Ramos (cell line): ENCODE measurements around the gene DDX39B.
"Not testable (repeated sequence)": the region's sequence is repeated elsewhere in the genome, so short reads cannot be mapped to it uniquely, and the experiment has no call there.

Experiments
- in situ Hi-C: fragments of 300-500 bp; cut with MboI; formaldehyde crosslinking; loops from one replicate; pipeline ENCODE4 v1.14.3; 2022; ENCODE audit warnings: low sequenced_read_pairs; ENCODE audit not compliant: unreplicated experiment

The DDX39B gene

DNA sequence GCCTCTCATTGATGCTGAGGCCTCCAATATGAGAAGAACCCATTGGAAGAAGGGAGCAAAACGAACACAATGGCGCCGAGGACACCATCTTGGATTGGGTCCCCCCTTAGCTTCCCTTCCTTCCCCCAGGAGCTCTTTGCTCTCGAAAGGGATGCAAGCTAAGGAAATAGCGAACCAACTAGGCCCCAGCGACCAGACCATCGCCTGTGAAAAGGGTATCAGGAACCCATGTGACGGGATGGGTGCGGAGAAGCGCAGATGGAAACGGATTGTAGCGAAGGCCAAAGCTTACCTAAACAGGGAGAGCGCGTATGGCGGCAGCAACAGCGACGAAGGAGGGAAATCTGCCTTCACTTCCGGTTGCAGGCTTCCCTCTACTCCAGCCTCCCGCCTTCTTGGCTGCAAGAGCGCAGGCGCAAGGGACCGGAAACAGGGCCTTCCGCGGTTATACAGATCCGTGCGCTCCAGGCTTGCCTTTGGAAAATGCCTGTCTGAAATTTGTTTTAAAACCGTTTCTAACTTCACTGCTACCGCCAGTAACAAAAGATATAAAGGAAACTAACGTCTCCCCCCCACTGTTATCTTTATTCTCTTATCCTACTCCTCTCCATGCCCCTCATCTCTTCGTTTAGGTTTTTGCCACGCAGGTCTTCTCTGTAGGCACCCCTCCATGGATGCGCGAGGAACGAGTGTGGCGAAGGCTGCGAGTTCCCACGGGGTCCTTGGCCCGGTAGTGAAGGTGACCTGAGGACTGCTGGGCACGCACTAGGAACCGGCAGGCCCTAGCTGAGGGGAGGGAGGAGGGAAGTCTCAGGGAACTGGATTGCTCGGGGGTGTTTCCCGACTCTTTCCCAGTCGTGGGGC is at the start of gene DDX39B:
Gene DDX39B (minus strand): TSS at position 346 of the 864 bp plus-strand sequence. CDS start 1,471 bp downstream, outside the sequence.
- in situ Hi-C loops: no loop called here

DNA sequence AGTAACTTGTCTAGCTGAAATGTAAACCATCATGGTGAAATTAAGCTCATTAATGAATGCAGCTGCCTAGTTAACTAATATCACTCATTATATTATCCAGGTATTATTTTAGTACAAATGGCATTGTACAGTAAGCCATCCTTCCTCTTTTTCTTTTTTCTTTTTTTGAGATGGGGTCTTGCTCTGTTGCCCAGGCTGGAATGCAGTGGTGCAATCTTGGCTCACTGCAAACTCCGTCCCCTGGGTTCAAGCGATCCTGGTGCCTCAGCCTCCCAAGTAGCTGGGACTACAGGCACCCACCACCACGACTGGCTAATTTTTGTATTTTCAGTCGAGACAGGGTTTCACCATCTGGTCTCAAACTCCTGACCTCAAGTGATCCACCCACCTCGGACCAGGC is 48.9 kb upstream of the DDX39B start:
- in situ Hi-C loops: not testable (repeated sequence)

DNA sequence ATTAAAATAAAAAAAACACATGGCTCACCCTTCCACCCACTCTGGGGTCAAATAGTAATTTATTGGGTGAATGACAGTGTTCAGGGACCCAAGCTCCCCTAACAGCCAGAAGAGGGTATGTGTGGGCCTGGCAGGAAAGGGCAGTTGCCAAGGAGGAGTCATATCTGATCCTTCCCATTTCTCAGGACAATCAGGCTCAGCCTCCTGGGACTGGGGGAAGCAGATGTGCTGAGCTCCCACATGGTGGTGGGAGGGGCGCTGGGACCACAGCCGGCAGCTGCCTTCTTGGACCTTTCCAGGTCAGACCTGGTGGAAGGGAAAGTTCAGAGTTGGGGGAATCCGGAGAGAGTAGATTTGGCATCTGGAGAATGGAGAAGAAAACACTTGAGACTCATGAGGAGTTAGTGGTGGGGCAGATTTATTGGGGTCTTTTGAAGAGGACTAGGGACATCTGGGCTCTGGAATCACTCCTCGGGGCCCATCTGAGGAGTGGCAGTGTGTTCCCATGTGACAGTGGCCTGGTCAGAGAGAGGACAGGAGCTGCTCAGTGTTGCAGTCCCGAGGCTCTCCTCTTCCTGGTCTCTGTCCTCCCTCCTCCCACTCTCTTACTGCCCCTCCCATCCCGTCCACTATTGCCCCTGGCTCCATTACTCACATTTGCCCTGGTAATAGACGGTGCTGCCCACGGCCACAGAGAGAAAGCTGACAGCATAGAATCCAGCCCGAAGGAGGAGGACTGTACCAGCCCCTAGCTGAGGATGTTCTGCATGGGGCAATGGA is 47.3 kb upstream of the DDX39B start:
- in situ Hi-C loops: no loop called here

DNA sequence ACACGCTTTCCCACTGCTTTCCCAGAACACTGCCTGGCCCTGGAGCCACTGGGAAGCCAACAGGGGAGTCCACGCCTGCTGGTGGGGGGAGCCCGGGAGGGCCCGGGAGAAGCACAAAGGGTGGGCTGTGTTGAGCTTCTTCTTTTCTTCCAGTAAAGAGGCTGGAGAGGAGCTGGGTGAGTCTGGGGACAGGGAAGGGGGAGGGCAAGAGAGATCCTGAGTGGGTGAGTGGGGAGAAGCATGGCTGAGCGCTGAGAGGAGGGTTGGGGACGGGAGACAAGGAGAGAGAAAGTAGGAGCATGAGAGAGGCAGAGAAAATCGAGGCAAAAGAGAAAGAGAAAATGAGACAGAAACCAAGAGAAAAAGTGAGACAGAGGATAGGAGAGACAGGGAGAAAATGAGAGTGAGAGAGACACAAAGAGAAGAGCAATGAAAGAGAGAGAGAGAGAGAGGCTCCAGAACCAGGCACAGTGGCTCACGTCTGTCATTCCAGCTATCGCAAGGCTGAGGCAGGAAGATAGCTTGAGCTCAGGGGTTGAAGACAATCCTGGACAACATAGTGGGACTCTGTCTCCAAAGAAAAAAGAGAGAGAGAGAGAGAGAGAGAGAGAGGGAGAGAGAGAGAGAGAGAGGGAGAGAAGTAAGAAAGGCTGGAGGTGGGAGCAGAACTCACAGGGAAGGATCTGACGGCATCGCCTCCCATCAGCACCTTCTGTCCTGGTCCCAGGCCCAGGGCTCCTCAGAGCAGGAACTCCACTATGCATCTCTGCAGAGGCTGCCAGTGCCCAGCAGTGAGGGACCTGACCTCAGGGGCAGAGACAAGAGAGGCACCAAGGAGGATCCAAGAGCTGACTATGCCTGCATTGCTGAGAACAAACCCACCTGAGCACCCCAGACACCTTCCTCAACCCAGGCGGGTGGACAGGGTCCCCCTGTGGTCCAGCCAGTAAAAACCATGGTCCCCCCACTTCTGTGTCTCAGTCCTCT is 46.3 kb upstream of the DDX39B start:
- in situ Hi-C loops: no loop called here

DNA sequence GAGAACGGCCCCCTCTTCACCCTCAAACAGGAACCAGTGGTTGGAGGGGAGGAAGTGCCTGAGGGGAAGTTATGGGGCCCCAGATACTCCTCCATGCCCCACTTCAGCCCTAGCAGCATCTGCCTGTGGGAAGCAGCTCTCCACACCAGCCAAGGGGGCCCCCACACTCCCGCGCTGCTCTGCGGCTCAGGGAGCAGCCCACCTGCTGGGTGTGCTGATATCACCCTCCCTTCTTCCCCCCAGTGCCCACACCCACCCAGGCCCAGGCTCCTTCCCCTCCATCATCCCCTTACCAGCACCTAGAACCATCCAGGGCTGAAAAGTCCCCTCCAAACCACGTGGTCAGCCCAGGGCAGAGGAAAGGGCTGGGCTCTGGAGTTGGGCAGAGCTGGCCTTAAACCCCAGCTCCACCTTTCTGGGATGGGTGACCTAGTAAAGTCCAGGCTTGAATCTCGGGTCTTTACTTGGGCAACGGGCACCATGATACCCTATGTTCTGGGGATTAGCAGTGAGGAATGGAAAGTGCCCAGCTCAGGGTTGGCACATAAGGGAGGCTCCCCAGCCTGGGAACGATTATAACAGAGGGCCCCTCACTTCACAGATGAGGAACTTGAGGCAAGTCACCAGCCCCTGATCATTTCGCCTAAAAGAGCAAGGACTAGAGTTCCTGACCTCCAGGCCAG is 44.9 kb upstream of the DDX39B start:
- in situ Hi-C loops: no loop called here

DNA sequence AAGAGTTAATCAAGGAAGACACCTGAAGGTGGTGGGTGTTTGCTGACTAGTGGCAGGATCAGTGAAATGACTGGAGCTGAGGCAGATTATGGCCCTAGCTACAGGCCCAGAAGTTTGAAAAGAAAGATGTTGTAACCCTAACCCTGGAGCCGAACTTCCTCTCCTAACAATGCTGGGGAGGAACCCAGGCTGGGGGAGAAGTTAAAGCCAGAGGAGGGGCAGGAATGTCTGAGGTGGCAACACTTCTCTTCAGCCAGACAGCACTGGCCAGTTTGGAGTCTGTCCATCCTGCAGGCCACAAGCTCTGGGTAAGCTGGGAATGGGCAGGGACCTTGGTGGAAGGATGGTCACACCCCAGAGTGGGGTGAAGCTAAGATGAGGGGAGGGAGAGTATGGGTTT is 44.2 kb upstream of the DDX39B start, which contains the start of gene LST1:
Gene LST1 (plus strand): TSS at position 270 of the 400 bp plus-strand sequence. CDS start 1,023 bp downstream, outside the sequence.
- in situ Hi-C loops: no loop called here

DNA sequence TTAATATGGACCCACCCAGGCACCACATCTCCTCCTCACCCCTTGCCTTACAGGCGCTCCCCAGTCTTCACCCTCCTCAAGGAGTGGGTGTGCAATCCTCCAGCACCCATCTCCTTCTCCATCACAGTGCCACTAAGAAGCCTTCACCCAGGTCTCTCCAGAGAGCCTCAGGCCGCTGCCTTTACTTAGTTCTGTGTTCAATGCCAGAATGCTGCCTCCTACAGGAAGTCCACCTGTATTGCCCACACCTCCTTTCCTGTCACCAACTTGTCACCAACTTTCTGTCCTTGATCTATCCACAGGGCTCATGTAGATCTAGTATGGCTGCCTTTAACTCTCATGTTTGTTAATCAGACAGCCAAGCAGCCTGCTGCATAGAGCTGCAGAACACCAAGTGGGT is 43.7 kb upstream of the DDX39B start:
- in situ Hi-C loops: no loop called here

DNA sequence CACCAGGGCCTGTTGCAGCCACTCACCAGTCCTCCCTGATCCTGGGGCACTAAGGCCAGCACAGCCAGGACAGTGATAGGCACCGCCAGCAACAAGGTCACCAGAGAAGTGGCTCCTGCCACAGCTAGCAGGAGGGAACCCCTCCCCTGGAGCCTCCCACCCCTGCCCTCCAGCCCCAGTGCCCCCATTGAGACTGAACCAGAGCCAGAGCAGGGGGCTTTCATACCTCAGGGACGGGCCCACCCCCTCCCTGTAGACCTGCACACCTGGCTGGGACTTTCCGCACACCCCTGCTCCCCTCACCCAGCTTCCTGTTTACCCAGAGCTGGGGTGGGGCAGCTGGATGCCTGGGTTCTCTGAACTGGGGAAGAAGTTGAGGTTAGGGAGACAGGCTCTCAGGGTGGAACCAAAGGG is 40.4 kb upstream of the DDX39B start, which contains the start of gene LTB:
Gene LTB (minus strand): TSS at position 195 of the 414 bp plus-strand sequence. CDS start 7 bp downstream, at position 188.
- in situ Hi-C loops: no loop called here

DNA sequence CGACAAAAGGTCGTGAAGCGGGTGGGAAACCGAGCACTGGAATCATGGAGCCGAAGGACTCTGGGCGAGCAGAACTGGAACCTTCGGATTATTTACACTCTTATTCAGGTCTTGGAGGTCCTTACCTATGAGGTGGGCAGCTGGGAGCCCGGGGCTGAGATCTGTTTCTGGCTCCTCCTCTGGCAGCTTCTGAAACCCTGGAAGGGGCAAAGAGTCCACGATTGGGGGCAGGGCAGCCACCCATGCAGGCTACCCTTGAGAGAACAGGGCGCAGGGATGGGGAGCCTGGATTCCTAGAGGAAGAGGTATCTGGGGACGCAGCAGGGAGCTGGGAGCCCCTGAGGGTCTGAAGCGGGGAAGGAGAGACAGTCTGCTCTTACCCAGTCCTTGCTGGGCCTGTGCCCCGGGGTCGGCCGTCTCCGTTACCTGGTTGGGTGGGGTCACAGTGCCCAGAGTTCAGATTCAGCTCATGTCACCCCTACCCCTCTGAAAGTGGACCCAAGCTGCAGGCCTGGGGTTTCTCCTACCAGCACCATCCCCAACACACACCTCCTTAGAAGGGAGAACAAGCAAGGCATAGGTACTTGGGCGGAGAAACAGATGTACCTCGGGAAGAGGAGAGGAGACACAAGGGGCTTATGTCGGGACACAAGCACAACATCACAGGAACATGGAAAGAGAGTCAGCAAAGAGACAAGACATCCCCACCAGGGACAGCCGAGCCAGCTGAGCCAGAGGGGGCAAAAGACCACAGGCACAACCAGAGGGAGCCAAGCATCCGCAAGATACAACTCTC is 39.8 kb upstream of the DDX39B start:
- in situ Hi-C loops: no loop called here

DNA sequence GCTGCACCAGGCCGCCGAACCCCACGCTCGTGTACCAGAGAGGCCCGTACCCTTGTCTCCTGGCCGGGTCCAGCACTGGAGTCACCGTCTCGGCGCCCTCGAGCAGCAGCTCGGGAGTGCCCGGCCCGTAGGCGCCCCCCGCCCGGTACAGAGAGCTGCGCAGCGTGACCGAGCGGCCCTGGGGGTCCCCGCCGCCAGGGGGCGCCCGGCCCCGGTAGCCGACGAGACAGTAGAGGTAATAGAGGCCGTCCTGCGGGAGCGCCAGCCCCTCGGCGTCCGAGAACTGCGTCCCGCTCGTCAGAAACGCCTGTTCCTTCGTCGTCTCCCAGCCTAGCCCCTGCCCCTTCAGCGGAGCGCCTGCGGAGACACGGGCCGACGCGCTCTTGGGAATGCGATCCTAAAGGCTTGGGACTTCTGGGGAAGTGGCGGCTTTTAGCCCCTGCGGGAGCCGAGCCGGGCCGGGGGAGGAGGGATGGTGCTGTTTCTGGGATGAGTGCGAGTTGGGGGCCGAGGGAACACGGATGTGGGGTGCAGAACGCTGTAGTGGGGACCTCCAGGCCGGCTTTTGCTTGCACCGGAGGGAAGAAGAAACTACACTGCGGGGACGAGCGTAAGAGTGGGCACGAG is 39.1 kb upstream of the DDX39B start:
- in situ Hi-C loops: no loop called here

DNA sequence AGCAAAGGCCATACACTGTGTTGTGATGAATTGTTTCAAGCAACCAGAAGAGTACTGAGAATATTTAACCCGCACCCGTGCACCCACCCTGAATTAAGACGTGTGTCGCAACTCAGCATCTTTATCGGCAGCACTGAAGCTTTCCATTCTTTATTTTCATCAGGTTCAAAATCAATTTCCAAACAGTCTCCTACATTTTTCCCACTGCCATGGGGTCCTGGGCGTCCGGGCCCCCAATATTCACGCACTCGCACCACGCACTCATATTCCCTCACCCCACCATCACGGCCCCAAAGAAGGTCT is 38.6 kb upstream of the DDX39B start:
- in situ Hi-C loops: no loop called here

DNA sequence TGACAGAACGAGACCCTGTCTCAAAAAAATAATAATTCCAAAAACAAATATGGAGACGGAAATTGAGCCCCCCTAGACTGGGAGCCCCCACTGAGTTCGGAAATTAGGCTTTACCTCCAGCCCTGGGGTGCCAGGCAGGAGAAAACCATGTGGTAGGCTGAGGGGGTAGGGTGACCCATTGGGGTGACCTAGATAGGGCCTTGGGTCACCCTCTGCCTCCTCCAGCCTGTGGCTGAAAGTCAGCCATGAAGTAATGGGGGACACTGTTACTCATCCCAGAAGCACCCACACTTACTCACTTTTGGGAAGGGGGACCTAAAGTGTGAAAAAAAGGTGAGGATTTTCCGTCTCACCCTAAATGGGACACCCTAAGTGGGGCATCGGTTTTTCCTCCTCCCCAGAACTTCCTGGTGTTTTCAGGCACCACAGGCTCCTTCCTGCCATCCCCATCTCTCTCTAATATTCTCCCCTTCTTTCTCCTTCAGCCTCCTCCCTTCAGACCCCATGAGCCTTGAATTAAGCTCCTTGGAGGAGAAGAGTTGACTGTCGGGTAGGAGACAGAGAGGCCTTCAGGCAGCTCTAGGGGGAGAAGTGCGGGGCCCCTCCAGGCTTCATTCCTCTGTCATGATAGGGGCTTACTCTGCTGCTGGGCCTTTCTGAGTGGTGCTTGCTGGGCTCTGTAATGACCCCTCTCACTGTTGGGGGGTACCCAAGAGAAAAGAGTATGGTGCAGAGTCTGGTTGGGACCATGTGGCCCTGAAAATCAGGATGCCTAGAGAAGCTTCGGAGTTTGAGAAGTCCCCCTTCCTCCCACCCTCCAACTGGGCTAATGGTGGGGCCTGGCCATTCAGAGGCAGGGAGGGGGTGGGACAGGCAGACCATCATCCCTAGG is 38.0 kb upstream of the DDX39B start:
- in situ Hi-C loops: no loop called here

DNA sequence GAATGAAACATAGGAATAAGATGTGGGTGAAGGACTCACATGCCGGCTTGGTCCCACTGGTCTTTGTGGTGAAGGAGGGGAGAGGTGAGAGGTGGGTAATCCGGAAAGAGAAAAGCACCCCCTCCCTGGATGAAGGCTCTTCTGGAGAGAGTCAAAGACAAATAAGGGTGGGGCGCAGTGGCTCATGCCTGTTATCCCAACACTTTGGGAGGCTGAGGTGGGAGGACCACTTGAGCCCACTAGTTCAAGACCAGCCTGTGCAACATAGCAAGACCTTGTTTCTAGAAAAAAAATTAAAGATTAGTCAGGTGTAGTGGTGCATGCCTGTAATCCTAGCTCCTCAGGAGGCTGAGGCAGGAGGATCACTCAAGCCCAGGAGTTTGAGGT is 37.3 kb upstream of the DDX39B start:
- in situ Hi-C loops: no loop called here

DNA sequence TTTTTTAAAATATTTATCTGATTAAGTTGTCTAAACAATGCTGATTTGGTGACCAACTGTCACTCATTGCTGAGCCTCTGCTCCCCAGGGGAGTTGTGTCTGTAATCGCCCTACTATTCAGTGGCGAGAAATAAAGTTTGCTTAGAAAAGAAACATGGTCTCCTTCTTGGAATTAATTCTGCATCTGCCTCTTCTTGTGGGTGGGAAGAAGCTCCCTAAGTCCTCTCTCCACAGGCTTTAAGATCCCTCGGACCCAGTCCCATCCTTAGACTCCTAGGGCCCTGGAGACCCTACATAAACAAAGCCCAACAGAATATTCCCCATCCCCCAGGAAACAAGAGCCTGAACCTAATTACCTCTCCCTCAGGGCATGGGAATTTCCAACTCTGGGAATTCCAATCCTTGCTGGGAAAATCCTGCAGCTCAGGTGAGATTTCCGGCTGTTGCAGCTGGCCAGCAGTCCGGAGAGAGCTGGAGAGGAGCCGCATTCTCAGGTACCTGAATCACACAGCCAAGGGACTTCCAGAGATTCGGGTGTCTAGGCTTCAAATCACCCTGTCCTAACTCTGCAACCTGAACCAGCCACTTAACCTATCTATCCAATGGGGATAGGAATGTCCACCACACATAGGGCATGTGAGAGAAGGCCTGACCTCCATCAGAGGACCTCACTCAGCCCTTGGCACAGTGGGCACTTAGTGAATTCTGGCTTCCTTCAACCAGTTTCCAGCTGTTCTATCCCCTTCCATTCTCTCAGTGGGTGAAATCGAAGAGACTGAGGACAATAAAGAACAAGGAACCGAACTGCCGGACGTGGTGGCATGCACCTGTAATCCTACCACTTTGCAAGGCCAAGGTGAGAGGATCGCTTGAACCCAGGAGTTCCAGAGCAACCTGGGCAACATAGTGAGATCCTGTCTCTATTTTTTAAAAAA is 36.6 kb upstream of the DDX39B start:
- in situ Hi-C loops: no loop called here

DNA sequence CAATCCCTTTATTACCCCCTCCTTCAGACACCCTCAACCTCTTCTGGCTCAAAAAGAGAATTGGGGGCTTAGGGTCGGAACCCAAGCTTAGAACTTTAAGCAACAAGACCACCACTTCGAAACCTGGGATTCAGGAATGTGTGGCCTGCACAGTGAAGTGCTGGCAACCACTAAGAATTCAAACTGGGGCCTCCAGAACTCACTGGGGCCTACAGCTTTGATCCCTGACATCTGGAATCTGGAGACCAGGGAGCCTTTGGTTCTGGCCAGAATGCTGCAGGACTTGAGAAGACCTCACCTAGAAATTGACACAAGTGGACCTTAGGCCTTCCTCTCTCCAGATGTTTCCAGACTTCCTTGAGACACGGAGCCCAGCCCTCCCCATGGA is 35.8 kb upstream of the DDX39B start:
- in situ Hi-C loops: no loop called here

DNA sequence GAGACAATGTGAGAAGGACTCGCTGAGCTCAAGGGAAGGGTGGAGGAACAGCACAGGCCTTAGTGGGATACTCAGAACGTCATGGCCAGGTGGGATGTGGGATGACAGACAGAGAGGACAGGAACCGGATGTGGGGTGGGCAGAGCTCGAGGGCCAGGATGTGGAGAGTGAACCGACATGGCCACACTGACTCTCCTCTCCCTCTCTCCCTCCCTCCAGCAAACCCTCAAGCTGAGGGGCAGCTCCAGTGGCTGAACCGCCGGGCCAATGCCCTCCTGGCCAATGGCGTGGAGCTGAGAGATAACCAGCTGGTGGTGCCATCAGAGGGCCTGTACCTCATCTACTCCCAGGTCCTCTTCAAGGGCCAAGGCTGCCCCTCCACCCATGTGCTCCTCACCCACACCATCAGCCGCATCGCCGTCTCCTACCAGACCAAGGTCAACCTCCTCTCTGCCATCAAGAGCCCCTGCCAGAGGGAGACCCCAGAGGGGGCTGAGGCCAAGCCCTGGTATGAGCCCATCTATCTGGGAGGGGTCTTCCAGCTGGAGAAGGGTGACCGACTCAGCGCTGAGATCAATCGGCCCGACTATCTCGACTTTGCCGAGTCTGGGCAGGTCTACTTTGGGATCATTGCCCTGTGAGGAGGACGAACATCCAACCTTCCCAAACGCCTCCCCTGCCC is 35.2 kb upstream of the DDX39B start:
- in situ Hi-C loops: no loop called here
